C4-2B (cell line): ENCODE measurements around the gene SPECC1.

Source experiments
- CTCF ChIP-seq: fragments of 450-650 bp; conservative IDR thresholded peaks from 2 replicates; pipeline ENCODE4 v1.5.1; 2017; ENCODE audit warnings: mild to moderate bottlenecking
- ZFX ChIP-seq: fragments of 450-650 bp; IDR thresholded peaks from 2 replicates; pipeline ENCODE4 v1.6.1; 2017

GRCh38 chr17:20170085-20170484, 160.9 kb downstream of the SPECC1 start:
- TF ChIP-seq CTCF (no peak), ZFX (no peak)
